NCI-H2171 (cell line): ENCODE results near the gene OR13C9.
"Not testable (repeated sequence)": the region's sequence is repeated elsewhere in the genome, so short reads cannot be mapped to it uniquely, and the experiment has no call there.

Experiments used
- DNase-seq: peaks from one replicate; lab custom pipeline; 2025; lab: John Stamatoyannopoulos, UW

Gene OR13C9, protein sequence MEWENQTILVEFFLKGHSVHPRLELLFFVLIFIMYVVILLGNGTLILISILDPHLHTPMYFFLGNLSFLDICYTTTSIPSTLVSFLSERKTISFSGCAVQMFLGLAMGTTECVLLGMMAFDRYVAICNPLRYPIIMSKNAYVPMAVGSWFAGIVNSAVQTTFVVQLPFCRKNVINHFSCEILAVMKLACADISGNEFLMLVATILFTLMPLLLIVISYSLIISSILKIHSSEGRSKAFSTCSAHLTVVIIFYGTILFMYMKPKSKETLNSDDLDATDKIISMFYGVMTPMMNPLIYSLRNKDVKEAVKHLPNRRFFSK

GRCh38 chr9:104618104-104618503 is at the start of gene OR13C9:
TSS of gene OR13C9 (minus strand) at chr9:104618204. CDS start at chr9:104618204, 0 bp downstream.
- no peak for DNase-seq

DNA sequence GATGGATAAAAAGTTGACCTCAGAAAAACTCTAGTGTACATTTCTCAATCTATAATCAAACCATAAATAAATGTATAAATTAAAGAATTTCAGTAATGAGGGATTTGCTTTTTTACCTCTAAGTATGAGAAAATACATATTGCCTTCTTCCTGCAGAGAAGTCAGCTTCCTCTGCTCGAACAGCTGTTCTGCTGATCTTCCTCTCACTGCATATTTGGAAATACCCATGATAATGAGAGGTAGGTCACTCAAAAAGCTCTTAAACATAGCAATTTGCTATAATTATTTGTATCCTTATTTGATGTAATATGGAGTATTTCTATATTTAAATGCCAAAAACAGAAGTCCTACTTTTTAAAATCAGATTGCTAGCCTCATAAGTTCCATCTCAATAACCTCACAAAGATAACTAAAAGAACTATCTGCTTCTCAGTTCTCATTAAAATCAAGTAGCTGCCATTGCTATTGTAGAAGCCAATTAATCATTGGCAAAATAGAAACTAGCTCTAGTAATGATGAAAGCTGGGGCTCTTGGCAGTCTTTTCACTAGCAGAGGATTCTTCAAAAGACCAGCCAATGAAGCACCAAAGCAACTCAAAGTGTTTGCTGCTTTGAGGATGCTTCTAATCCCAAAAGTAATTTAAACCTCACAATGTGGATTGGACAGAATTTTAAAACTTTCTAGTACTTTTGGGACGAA is 40.6 kb upstream of the OR13C9 start:
- DNase-seq: no peak

DNA sequence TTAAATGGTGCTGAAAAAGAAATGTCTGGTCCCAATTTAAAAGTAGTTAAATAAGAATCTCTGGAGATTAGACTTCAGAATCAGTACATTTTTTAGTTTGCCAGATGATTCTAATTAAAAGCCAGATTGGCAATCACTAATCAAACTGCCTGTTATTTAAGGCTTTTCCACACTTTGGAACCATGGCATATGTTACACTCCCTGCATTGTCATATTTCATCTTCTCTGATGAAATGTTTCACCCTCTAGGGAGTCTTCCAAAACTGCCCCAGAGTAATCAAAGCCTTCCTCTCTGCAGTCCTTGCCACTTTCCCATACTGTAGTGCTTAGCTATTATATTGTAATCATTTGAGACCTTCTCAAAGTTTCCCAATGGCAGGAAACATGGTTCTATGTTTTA is 17.5 kb upstream of the OR13C9 start:
- no peak for DNase-seq

DNA sequence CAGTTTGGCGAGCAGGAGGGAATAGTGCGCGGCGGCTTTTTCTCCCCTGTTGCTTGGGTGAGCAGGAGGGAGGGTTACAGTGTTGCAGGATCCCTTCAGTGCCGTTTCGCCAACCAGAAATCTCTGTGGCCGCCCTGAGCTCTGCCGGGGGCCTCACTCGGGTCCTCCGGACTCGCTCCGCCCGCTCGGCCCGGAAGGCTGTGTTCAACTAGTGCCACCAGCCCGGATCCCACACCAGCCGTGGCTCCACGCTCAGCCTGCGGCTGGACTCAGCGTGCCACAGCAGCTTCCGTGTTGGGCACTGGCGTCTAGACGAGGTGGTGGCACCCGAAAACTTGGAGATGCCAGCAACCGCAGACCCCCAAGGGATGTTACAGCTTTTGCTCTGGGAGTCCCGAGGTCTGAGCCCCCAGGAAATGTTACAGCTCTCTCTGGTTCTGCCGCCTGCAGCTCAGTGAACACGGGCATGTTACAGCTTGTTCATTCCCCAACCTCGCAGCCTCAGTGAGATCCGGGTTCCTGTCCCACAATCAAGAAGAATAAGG is 16.0 kb upstream of the OR13C9 start:
- no peak for DNase-seq

- DNase-seq: not testable (repeated sequence)
Measured at GRCh38 chr9:104625964-104626363, 8.0 kb upstream of the OR13C9 start.

DNA sequence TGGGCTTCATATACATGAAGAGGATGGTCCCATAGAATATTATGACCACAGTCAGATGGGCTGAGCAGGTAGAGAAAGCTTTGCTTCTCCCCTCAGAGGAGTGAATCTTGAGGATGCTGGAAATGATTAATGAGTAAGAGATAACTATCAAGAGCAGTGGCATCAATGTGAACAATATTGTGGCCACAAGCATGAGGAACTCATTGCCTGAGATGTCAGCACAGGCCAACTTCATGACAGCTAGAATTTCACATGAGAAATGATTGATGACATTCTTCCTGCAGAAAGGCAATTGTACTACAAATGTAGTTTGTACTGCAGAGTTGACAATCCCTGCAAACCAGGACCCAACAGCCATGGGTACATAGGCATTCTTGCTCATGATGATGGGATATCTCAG is 586 bp downstream of the OR13C9 start:
- DNase-seq: no peak

DNA sequence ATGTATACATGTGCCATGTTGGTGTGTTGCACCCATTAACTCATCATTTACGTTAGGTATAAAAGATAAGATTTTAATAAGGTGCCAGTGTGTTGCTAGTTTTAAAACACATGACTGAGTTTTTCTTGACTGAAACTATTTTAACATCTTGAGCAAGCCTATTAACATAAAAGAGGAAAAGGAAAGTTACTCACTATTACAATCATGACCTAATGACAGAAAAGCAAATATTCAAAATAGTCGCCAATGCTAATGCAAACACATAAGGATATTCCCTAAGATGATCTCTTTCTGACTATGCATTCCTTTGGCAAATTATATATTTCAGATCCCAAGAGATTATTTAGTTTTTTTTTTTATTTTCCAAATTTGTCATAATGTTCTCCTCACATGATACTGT is 6.8 kb downstream of the OR13C9 start:
- DNase-seq: no peak

DNA sequence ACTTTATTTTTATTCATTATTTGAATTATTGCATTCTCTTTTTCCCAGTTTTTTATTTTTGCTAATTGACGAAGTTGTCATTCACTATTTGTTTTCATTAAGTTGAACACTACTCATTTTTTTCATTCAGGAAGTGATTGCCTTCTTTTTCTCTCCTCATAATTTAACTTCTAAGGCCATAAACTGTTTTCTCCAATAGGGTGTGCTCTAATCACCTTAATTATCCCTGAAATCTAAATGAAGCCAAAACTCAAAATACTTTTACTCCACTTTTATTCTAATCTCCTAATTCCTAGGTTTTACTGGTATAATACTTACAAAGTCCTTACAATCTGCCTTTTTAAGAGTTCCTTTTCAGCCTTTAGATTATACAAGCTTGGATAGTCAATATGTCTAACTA is 9.7 kb downstream of the OR13C9 start:
- DNase-seq: no peak

- DNase-seq: no peak
Measured at GRCh38 chr9:104606152-104606551, 11.9 kb downstream of the OR13C9 start.

DNA sequence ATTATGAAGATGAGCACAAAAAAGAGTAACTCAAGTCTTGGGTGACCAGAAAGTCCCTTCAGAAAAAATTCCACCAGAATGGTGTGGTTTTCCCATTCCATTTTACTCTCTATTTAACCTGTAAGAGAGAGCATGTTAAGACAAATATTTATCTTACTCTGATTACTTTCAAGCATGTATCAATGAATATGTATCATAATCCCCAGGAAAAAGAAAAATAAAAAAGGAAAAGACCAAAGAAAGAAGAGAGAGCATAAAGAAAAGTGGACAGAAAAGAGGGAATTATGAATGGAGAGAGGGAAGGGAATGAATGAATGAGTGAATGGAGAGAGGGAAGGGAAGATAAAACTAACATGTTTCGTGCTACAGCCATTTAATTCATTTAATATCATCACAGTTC is 12.5 kb downstream of the OR13C9 start, which contains the start of gene OR13C2:
TSS of gene OR13C2 (minus strand) at position 101 of the 400 bp plus-strand sequence. CDS start at position 101, 0 bp downstream.
- DNase-seq: not testable (repeated sequence)

DNA sequence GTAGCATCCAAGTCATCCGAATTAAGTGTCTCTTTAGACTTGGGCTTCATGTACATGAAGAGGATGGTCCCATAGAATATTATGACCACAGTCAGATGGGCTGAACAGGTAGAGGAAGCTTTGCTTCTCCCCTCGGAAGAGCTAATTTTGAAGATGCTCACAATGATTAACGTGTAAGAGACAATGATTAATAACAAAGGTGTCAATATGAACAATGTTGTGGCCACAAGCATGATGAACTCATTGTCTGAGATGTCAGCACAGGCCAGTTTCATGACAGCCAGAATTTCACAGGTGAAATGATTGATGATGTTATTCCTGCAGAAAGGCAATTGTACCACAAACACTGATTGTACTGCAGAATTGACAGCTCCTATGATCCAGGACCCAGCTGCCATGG is 13.2 kb downstream of the OR13C9 start:
- no peak for DNase-seq

DNA sequence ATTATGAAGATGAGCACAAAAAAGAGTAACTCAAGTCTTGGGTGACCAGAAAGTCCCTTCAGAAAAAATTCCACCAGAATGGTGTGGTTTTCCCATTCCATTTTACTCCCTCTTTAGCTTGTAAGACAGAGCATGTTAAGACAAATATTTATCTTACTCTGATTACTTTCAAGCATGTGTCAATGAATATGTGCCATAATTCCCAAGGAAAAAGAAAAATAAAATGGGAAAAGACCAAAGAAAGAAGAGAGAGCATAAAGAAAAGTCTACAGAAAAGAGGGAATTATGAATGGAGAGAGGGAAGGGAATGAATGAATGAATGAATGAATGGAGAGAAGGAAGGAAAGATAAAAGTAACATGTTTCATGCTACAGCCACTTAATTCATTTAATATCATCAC is 18.7 kb downstream of the OR13C9 start, which contains the start of gene OR13C5:
TSS of gene OR13C5 (minus strand) at position 101 of the 400 bp plus-strand sequence. CDS start at position 101, 0 bp downstream.
- DNase-seq: not testable (repeated sequence)

DNA sequence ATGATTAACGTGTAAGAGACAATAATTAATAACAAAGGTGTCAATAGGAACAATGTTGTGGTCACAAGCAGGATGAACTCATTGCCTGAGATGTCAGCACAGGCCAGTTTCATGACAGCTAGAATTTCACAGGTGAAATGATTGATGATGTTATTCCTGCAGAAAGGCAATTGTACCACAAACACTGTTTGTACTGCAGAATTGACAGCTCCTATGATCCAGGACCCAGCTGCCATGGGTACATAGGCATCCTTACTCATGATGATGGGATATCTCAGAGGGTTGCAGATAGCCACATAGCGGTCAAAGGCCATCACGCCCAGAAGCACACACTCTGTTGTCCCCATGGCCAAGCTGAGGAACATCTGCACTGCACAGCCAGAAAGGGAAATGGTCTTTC is 19.3 kb downstream of the OR13C9 start:
- not testable (repeated sequence) for DNase-seq

GRCh38 chr9:104589626-104590025 is 28.4 kb downstream of the OR13C9 start:
- DNase-seq: no peak

DNA sequence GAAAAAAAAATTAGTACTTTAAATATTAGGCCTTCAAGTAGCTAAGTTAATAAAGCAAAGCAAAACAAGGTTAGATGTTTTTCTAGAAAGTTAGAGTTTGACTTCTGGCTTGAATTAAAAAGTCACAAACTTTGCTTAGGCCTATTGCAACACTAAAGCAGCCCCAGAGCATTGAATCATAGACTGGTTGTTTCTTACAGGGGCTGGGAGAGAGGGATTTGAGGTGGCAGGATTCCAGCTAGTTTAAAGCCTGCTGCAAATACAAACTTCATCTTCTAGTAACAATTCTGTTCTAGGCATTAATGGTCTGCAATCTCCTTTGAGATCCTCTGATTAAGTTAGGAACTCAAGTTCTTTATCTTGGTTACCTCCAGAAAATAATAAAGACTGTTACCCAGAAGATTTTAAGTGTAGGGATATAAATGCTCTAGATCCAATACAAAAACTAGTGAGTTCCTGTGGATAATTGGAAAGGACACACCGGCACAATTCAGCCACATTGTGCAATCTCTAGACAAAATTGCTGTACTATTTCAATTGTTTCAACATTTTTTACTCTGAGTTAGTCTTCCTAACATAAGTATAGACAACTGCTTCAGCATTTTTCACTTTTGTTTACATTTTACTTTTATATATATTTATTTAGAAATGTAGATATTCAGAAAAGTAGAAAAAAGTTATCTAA is 31.4 kb downstream of the OR13C9 start:
- DNase-seq: no peak

- no peak for DNase-seq
Measured at GRCh38 chr9:104580562-104580961, 37.4 kb downstream of the OR13C9 start.

DNA sequence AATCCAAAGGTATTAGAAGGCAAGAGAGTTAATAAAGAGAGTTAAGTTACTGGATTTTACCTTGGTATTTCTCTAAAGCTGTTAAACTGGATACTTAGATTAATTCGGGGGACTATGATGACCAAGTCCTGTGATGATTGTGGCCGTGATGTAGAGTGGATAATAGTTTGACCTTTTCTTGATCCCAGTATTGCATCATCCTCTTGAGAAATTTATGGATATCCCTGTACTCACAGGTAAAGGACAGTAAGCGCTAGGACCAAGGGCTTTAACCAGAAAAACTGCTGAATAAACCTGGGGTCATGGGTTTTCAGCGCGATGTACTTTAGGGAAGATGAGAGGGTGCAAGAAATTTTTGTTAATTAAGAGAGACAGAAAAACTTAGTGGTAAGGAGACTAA is 40.7 kb downstream of the OR13C9 start:
- DNase-seq: no peak

- DNase-seq: no peak
Measured at GRCh38 chr9:104575456-104575855, 42.5 kb downstream of the OR13C9 start.

- no peak for DNase-seq
Measured at GRCh38 chr9:104572612-104573011, 45.4 kb downstream of the OR13C9 start.

GRCh38 chr9:104568868-104569267 is 49.1 kb downstream of the OR13C9 start, which contains the start of gene OR13C8:
TSS of gene OR13C8 (plus strand) at chr9:104569168. CDS start at chr9:104569168, 0 bp downstream.
- DNase-seq: no peak
